Adipocyte (in vitro differentiated cells): ENCODE measurements around the gene TMEM86B.

Experiments used
- DNase-seq: peaks from one replicate; pipeline ENCODE4 v3.0.0-alpha.2; 2015; ENCODE audit warnings: low read depth
- H3K27me3 ChIP-seq: replicated peaks from 2 replicates; pipeline ENCODE4 v1.7.0; 2013; ENCODE audit warnings: mild to moderate bottlenecking, low read length, moderate library complexity; ENCODE audit not compliant: control insufficient read depth, insufficient read depth
- H3K36me3 ChIP-seq: 2 replicates; pipeline ENCODE4 v1.7.0; 2013; ENCODE audit warnings: low read length, mild to moderate bottlenecking, moderate library complexity; ENCODE audit not compliant: control insufficient read depth, insufficient read depth, severe bottlenecking
- H3K4me1 ChIP-seq: 2 replicates; pipeline ENCODE4 v1.7.0; 2013; ENCODE audit warnings: mild to moderate bottlenecking, low read length, moderate library complexity; ENCODE audit not compliant: control insufficient read depth, insufficient read depth
- H3K4me3 ChIP-seq: 2 replicates; pipeline ENCODE4 v1.7.0; 2013; ENCODE audit warnings: mild to moderate bottlenecking, low read length, moderate library complexity
- H3K9ac ChIP-seq: 2 replicates; pipeline ENCODE4 v1.7.0; 2013; ENCODE audit warnings: mild to moderate bottlenecking, low read length, moderate library complexity
- H3K9me3 ChIP-seq: 2 replicates; pipeline ENCODE4 v1.7.0; 2013; ENCODE audit warnings: mild to moderate bottlenecking, low read length, moderate library complexity; ENCODE audit not compliant: control insufficient read depth

Gene TMEM86B

GRCh38 chr19:55265723-55266386, 37.3 kb upstream of the TMEM86B start:
- DNase-seq = no peak
- Histone ChIP-seq H3K9me3 (no peaks in the 10 kb centered on the region), H3K27me3 (no peaks in the 10 kb centered on the region), H3K9ac (no peak overlapping the region), H3K36me3 (no peaks in the 10 kb centered on the region), H3K4me1 (peaks cover 3% of the 10 kb centered on the region), H3K4me3 (no peak overlapping the region)

- no peak overlapping the region for H3K9ac ChIP-seq
- H3K4me1 ChIP-seq = peaks cover 3% of the 10 kb centered on the region
- no peaks in the 10 kb centered on the region for H3K9me3 ChIP-seq
- no peaks in the 10 kb centered on the region for H3K27me3 ChIP-seq
- H3K36me3 ChIP-seq = no peaks in the 10 kb centered on the region
- no peak overlapping the region for H3K4me3 ChIP-seq
- no peak for DNase-seq
These were observed 36.6 kb upstream of the TMEM86B start for GRCh38 chr19:55265173-55265572.

- H3K27me3 ChIP-seq = no peaks in the 10 kb centered on the region
- no peak for DNase-seq
- H3K4me3 ChIP-seq = no peak overlapping the region
- H3K4me1 ChIP-seq = peaks cover 8% of the 10 kb centered on the region
- H3K36me3 ChIP-seq = no peaks in the 10 kb centered on the region
- no peaks in the 10 kb centered on the region for H3K9me3 ChIP-seq
- no peak overlapping the region for H3K9ac ChIP-seq
These were observed 36.0 kb upstream of the TMEM86B start for GRCh38 chr19:55264531-55264930.

- H3K4me1 ChIP-seq = peaks cover 14% of the 10 kb centered on the region
- H3K9ac ChIP-seq = no peak overlapping the region
- H3K9me3 ChIP-seq = no peaks in the 10 kb centered on the region
- H3K4me3 ChIP-seq = no peak overlapping the region
- no peak for DNase-seq
- H3K36me3 ChIP-seq = no peaks in the 10 kb centered on the region
- H3K27me3 ChIP-seq = no peaks in the 10 kb centered on the region
These were observed 33.8 kb upstream of the TMEM86B start for GRCh38 chr19:55262359-55262758.

GRCh38 chr19:55261671-55262126, 33.1 kb upstream of the TMEM86B start:
- Histone ChIP-seq H3K27me3 (no peaks in the 10 kb centered on the region), H3K36me3 (no peaks in the 10 kb centered on the region), H3K9me3 (no peaks in the 10 kb centered on the region), H3K4me3 (no peak overlapping the region), H3K9ac (no peak overlapping the region), H3K4me1 (peaks cover 20% of the 10 kb centered on the region)
- DNase-seq = no peak

- no peaks in the 10 kb centered on the region for H3K36me3 ChIP-seq
- H3K27me3 ChIP-seq = no peaks in the 10 kb centered on the region
- DNase-seq = no peak
- H3K9ac ChIP-seq = peak overlapping the region; percentile 99
- H3K4me1 ChIP-seq = peaks cover 39% of the 10 kb centered on the region
- H3K4me3 ChIP-seq = peak overlapping the region; percentile 94
- H3K9me3 ChIP-seq = no peaks in the 10 kb centered on the region
These were observed 31.1 kb upstream of the TMEM86B start for GRCh38 chr19:55259540-55260210.

- Histone ChIP-seq H3K4me3 (peak within 1 kb of the TSS; percentile 94), H3K27me3 (no peaks in the 10 kb centered on the region), H3K36me3 (no peaks in the 10 kb centered on the region), H3K4me1 (peaks cover 43% of the 10 kb centered on the region), H3K9ac (peak within 1 kb of the TSS; percentile 99), H3K9me3 (no peaks in the 10 kb centered on the region)
- peak; percentile 100 for DNase-seq
These were observed 30.4 kb upstream of the TMEM86B start, which contains the start of gene PPP6R1 for GRCh38 chr19:55258828-55259539. Gene PPP6R1 (minus strand): TSS chr19:55259017. CDS start chr19:55247103, 11,914 bp downstream.

- DNase-seq = peak; percentile 66
- H3K4me1 ChIP-seq = peaks cover 43% of the 10 kb centered on the region
These were observed 29.9 kb upstream of the TMEM86B start for GRCh38 chr19:55258476-55258827.

GRCh38 chr19:55257461-55258420, 29.2 kb upstream of the TMEM86B start:
- Histone ChIP-seq H3K4me1 (peaks cover 50% of the 10 kb centered on the region), H3K4me3 (peak overlapping the region; percentile 94), H3K27me3 (no peaks in the 10 kb centered on the region), H3K36me3 (no peaks in the 10 kb centered on the region), H3K9ac (peak overlapping the region; percentile 99), H3K9me3 (no peaks in the 10 kb centered on the region)
- DNase-seq = peak; percentile 55

More at GRCh38 chr19:55258476-55258827, 29.9 kb upstream of the TMEM86B start:
- H3K4me3 ChIP-seq = peak overlapping the region; percentile 94
- H3K9me3 ChIP-seq = no peaks in the 10 kb centered on the region
- no peaks in the 10 kb centered on the region for H3K36me3 ChIP-seq
- no peaks in the 10 kb centered on the region for H3K27me3 ChIP-seq
- peak overlapping the region; percentile 99 for H3K9ac ChIP-seq

- Histone ChIP-seq H3K27me3 (no peaks in the 10 kb centered on the region), H3K4me3 (peak overlapping the region; percentile 94), H3K4me1 (peaks cover 51% of the 10 kb centered on the region), H3K36me3 (no peaks in the 10 kb centered on the region), H3K9me3 (no peaks in the 10 kb centered on the region), H3K9ac (peak overlapping the region; percentile 99)
- no peak for DNase-seq
These were observed 28.2 kb upstream of the TMEM86B start for GRCh38 chr19:55256562-55257460.
